A673 (cell line): ENCODE data around the gene SERTAD1. TPM values are rescaled to one million over a fixed set of nuclear protein-coding genes. Genes with fewer than 3 reads are reported as not detected.

ENCODE experiments used
- BruUV-seq: library from RNA; stranded (reverse); fragments of 400-500 nt; replicated peaks from 2 replicates; lab custom pipeline; 2021; lab: Mats Ljungman, UMichigan
- CTCF ChIA-PET: fragments of 300-600 bp; sonication (Branson Sonifier 250); formaldehyde crosslinking; loops from one replicate; lab custom pipeline; 2022; ENCODE audit warnings: antibody characterized with exemption; lab: Charles Lee
- POLR2A ChIA-PET: fragments of 300-600 bp; sonication (Branson Sonifier 250); formaldehyde crosslinking; loops from one replicate; lab custom pipeline; 2022; ENCODE audit warnings: antibody characterized with exemption; ENCODE audit not compliant: low non-redundant PET; lab: Charles Lee
- DNase-seq: peaks from one replicate; pipeline ENCODE4 v3.0.0-alpha.2; 2015; ENCODE audit warnings: low spot score
- H3K27ac ChIP-seq: fragments of 200-600 bp; sonication (generic); 2 replicates; pipeline ENCODE4 v1.5.1; 2016; ENCODE audit warnings: mixed run types, low read depth, mild to moderate bottlenecking, mixed read lengths, antibody characterized with exemption, low read length; ENCODE audit not compliant: poor library complexity, severe bottlenecking
- H3K27me3 ChIP-seq: fragments of 200-600 bp; sonication (generic); replicated peaks from 2 replicates; pipeline ENCODE4 v1.6.1; 2017; ENCODE audit warnings: mixed run types, low read depth, mild to moderate bottlenecking, mixed read lengths, antibody characterized with exemption, low read length; ENCODE audit not compliant: insufficient read depth, poor library complexity
- H3K36me3 ChIP-seq: fragments of 200-600 bp; sonication (generic); 2 replicates; pipeline ENCODE4 v1.6.1; 2016; ENCODE audit warnings: mixed run types, mild to moderate bottlenecking, mixed read lengths, antibody characterized with exemption, low read length; ENCODE audit not compliant: insufficient read depth, poor library complexity, severe bottlenecking
- H3K4me1 ChIP-seq: fragments of 200-600 bp; sonication (generic); 2 replicates; pipeline ENCODE4 v1.6.1; 2017; ENCODE audit warnings: mixed run types, mild to moderate bottlenecking, mixed read lengths, antibody characterized with exemption, low read length; ENCODE audit not compliant: insufficient read depth, poor library complexity, severe bottlenecking
- H3K4me3 ChIP-seq: fragments of 200-600 bp; sonication (generic); 2 replicates; pipeline ENCODE4 v1.5.1; 2016; ENCODE audit warnings: low read depth, mixed run types, mild to moderate bottlenecking, mixed read lengths, low read length; ENCODE audit not compliant: poor library complexity, severe bottlenecking
- H3K9me3 ChIP-seq: fragments of 200-600 bp; sonication (generic); 2 replicates; pipeline ENCODE4 v1.6.1; 2016; ENCODE audit warnings: mixed run types, low read depth, mild to moderate bottlenecking, mixed read lengths, antibody characterized with exemption, low read length; ENCODE audit not compliant: poor library complexity, severe bottlenecking
- CTCF ChIP-seq: fragments of 300-800, 200-600 bp; sonication (generic); conservative IDR thresholded peaks from 2 replicates; pipeline ENCODE4 v1.5.1; 2017; ENCODE audit warnings: low read depth, mild to moderate bottlenecking, antibody characterized with exemption, low read length, moderate library complexity, mixed read lengths
- EZH2 ChIP-seq: fragments of 200-600 bp; sonication (generic); IDR thresholded peaks from 2 replicates; pipeline ENCODE4 v1.6.1; 2017; ENCODE audit warnings: borderline replicate concordance, low read depth, mild to moderate bottlenecking, mixed read lengths, antibody characterized with exemption, low read length; ENCODE audit not compliant: poor library complexity, severe bottlenecking
- intact Hi-C: fragments of 100-400 bp; cut with micrococcal nuclease; formaldehyde crosslinking; loops from one replicate; pipeline ENCODE4 v1.10.0; 2022; ENCODE audit not compliant: unreplicated experiment
- total RNA-seq: library from RNA; stranded (reverse); gene quantifications from 2 replicates; pipeline ENCODE4 v1.2.3, GENCODE V29; 2021

The SERTAD1 gene
- total RNA-seq, 1 experiment from 2014 or later = 16.5 TPM

GRCh38 chr19:40419066-40419612 is 6.7 kb downstream of the SERTAD1 start:
- H3K36me3 ChIP-seq = peaks cover 10% of the 10 kb centered on the region
- CTCF ChIA-PET = no interaction called here
- no TSS peak for BruUV-seq
- POLR2A ChIA-PET = no interaction called here
- no peaks in the 10 kb centered on the region for H3K9me3 ChIP-seq
- intact Hi-C loops = no loop called here
- H3K27ac ChIP-seq = no peak overlapping the region
- H3K4me3 ChIP-seq = no peak overlapping the region
- TF ChIP-seq EZH2 (no peak), CTCF (no peak)
- no peaks in the 10 kb centered on the region for H3K27me3 ChIP-seq
- no peak for DNase-seq
- H3K4me1 ChIP-seq = peaks cover 6% of the 10 kb centered on the region

GRCh38 chr19:40418040-40418439 is 7.8 kb downstream of the SERTAD1 start:
- intact Hi-C loops = no loop called here
- CTCF ChIA-PET = no interaction called here
- POLR2A ChIA-PET = no interaction called here

GRCh38 chr19:40417643-40417981 is 8.2 kb downstream of the SERTAD1 start:
- H3K36me3 ChIP-seq = peaks cover 2% of the 10 kb centered on the region
- POLR2A ChIA-PET = no interaction called here

More at GRCh38 chr19:40418040-40418439, 7.8 kb downstream of the SERTAD1 start:
- no peaks in the 10 kb centered on the region for H3K9me3 ChIP-seq
- no peak overlapping the region for H3K27ac ChIP-seq
- no peak for DNase-seq
- H3K4me3 ChIP-seq = no peak overlapping the region
- no peak for TF ChIP-seq EZH2
- no peak for TF ChIP-seq CTCF
- H3K4me1 ChIP-seq = peaks cover 11% of the 10 kb centered on the region
- H3K36me3 ChIP-seq = peaks cover 7% of the 10 kb centered on the region
- no peaks in the 10 kb centered on the region for H3K27me3 ChIP-seq
- BruUV-seq = no TSS peak

More at GRCh38 chr19:40417643-40417981, 8.2 kb downstream of the SERTAD1 start:
- no peak for DNase-seq
- intact Hi-C loops = no loop called here
- CTCF ChIA-PET = no interaction called here
- TF ChIP-seq CTCF = no peak
- TF ChIP-seq EZH2 = no peak
- Histone ChIP-seq H3K4me1 (peaks cover 11% of the 10 kb centered on the region), H3K27me3 (no peaks in the 10 kb centered on the region), H3K9me3 (no peaks in the 10 kb centered on the region), H3K4me3 (no peak overlapping the region), H3K27ac (no peak overlapping the region)
- no TSS peak for BruUV-seq
